Hippocampal formation (tissue), 2 donors: ENCODE data around the gene PPP2R5E.
A peak's percentile ranks its signal among the peaks of the same experiment; 100 is the strongest.

Source experiments
- DNase-seq, 2 donors: peaks; one replicate each; lab custom pipeline; 2025; lab: John Stamatoyannopoulos, UW

The PPP2R5E gene

GRCh38 chr14:63472986-63473788 lies 70.0 kb downstream of the PPP2R5E start:
- no peak for DNase-seq

GRCh38 chr14:63470962-63471793 lies 72.0 kb downstream of the PPP2R5E start:
- no peak for DNase-seq

- DNase-seq, result no peak
These were observed 74.9 kb downstream of the PPP2R5E start for GRCh38 chr14:63468294-63468693.

- no peak for DNase-seq
These were observed 75.6 kb downstream of the PPP2R5E start for GRCh38 chr14:63467440-63468072.

- no peak for DNase-seq
These were observed 77.8 kb downstream of the PPP2R5E start for GRCh38 chr14:63465347-63465746.

GRCh38 chr14:63460680-63461369 lies 82.4 kb downstream of the PPP2R5E start:
- no peak for DNase-seq

- DNase-seq, result no peak
These were observed 83.4 kb downstream of the PPP2R5E start for GRCh38 chr14:63459738-63460137.

GRCh38 chr14:63457498-63457897 lies 85.7 kb downstream of the PPP2R5E start:
- DNase-seq, result no peak

GRCh38 chr14:63454863-63455622 lies 88.1 kb downstream of the PPP2R5E start:
- DNase-seq, result no peak

- DNase-seq, result no peak
These were observed 88.7 kb downstream of the PPP2R5E start for GRCh38 chr14:63454436-63454835.

- no peak for DNase-seq
These were observed 89.7 kb downstream of the PPP2R5E start for GRCh38 chr14:63453443-63453936.

- DNase-seq, result no peak
These were observed 90.4 kb downstream of the PPP2R5E start for GRCh38 chr14:63452796-63453195.

- no peak for DNase-seq
These were observed 94.3 kb downstream of the PPP2R5E start for GRCh38 chr14:63448841-63449240.

- no peak for DNase-seq
These were observed 98.6 kb downstream of the PPP2R5E start for GRCh38 chr14:63444588-63444987.

GRCh38 chr14:63443988-63444387 lies 99.2 kb downstream of the PPP2R5E start:
- no peak for DNase-seq

GRCh38 chr14:63443361-63443760 lies 99.8 kb downstream of the PPP2R5E start:
- no peak for DNase-seq

- no peak for DNase-seq
These were observed 105.0 kb downstream of the PPP2R5E start for GRCh38 chr14:63438065-63438757.

GRCh38 chr14:63436286-63437098 lies 106.7 kb downstream of the PPP2R5E start:
- DNase-seq, result no peak

GRCh38 chr14:63435838-63436237 lies 107.3 kb downstream of the PPP2R5E start:
- peak; percentile 27 to 71 for DNase-seq

GRCh38 chr14:63435204-63435603 lies 108.0 kb downstream of the PPP2R5E start:
- no peak for DNase-seq
